Measurements from ENCODE around the gene OSGEP.

The OSGEP gene

DNA sequence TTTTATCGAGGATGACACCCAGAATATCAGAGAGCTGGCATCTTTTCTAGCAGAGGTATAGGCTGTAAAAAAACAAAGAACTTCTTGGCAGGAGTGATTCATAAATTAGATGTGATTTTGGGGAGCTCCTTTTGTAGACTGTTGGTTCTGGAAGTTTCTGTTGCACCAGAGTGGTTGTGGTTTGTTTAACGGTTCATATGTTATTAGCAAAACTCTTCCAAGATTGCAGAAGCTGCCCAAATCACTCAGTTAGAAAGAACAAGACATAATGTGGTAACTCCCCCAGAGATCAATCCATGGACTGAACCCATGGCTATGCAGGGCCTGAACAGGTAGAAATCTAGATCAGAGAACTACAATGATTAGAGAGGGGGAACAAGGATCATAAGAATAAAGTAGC is 44.0 kb upstream of the OSGEP start:
- ChIA-PET CTCF (no interaction called here), POLR2A (interaction anchor here (1.2 kb wide), 1 partner anchor 36 kb away, joined by 6 read pairs; no protein-coding TSS in a partner anchor)
- TF ChIP-seq SUZ12 (IDR thresholded peaks at IDR 0.05) (no peak), FOXM1 (IDR thresholded peaks at IDR 0.05; ENCODE audit: borderline replicate concordance) (no peak), NFRKB (IDR thresholded peaks at IDR 0.05) (no peak), L3MBTL2 (conservative IDR thresholded peaks at IDR 0.05) (no peak), LEF1 (IDR thresholded peaks at IDR 0.05; ENCODE audit: borderline replicate concordance) (no peak), ZNF384 (IDR thresholded peaks at IDR 0.05) (no peak), FOXA1 (IDR thresholded peaks at IDR 0.05) (no peak), CTBP1 (IDR thresholded peaks at IDR 0.05; ENCODE audit: borderline replicate concordance) (no peak), BHLHE40 (IDR thresholded peaks at IDR 0.05; ENCODE audit: borderline replicate concordance) (no peak), ELF4 (IDR thresholded peaks at IDR 0.05) (no peak), HDGF (IDR thresholded peaks at IDR 0.05; ENCODE audit: borderline replicate concordance) (no peak), TARDBP (IDR thresholded peaks at IDR 0.05) (no peak), FOXK2 (IDR thresholded peaks at IDR 0.05) (no peak), ARNT (IDR thresholded peaks at IDR 0.05) (no peak), SP1 (IDR thresholded peaks at IDR 0.05) (no peak)
- TF ChIP-seq, protein P1, sequence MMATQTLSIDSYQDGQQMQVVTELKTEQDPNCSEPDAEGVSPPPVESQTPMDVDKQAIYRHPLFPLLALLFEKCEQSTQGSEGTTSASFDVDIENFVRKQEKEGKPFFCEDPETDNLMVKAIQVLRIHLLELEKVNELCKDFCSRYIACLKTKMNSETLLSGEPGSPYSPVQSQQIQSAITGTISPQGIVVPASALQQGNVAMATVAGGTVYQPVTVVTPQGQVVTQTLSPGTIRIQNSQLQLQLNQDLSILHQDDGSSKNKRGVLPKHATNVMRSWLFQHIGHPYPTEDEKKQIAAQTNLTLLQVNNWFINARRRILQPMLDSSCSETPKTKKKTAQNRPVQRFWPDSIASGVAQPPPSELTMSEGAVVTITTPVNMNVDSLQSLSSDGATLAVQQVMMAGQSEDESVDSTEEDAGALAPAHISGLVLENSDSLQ (IDR thresholded peaks at IDR 0.05): no peak
- DNase-seq (ENCODE audit: extremely low spot score): no peak

DNA sequence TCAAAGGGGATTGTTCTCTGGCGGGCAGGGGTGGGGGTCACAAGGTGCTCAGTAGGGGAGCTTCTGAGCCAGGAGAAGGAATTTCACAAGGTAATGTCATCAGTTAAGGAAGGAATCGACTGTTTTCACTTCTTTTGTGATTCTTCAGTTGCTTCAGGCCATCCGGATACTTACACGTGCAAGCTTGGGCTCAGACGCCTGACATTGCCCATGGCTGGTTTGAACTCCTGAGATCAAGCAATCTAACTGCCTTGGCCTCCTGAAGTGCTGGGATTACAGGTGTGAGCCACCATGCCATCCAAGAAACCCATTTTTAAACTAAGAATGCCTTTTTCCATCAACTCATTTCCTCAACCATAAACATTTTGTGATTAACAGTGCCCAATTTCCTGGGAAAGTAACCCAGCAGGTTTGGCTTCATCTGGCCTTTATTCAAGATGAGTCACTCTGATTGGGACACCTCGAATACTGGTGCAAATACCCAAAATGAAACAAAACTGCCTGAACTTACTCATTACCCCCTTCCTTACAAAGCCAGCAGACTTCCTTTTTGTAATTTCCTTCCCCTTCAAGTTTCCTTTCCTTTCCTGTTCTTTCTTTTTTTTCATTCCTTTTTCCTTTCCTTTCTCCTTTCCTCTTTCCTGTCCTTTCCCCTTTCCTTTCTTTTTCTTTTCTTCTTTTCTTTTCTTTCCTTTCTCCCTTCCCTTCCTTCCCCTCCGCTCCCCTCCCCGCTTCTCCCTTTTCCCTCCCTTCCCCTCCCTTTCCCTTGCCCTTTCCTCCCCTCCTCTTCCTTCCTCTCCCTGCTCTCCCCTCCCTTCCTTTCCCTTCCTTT is 40.5 kb upstream of the OSGEP start:
- no peak for DNase-seq (ENCODE audit: extremely low spot score)
- TF ChIP-seq FOXM1 (IDR thresholded peaks at IDR 0.05; ENCODE audit: borderline replicate concordance) (no peak), SP1 (IDR thresholded peaks at IDR 0.05) (no peak), SUZ12 (IDR thresholded peaks at IDR 0.05) (no peak), HDGF (IDR thresholded peaks at IDR 0.05; ENCODE audit: borderline replicate concordance) (no peak), FOXA1 (IDR thresholded peaks at IDR 0.05) (no peak), LEF1 (IDR thresholded peaks at IDR 0.05; ENCODE audit: borderline replicate concordance) (no peak), L3MBTL2 (conservative IDR thresholded peaks at IDR 0.05) (no peak), CTBP1 (IDR thresholded peaks at IDR 0.05; ENCODE audit: borderline replicate concordance) (no peak), NFRKB (IDR thresholded peaks at IDR 0.05) (no peak), FOXK2 (IDR thresholded peaks at IDR 0.05) (no peak), BHLHE40 (IDR thresholded peaks at IDR 0.05; ENCODE audit: borderline replicate concordance) (no peak), TARDBP (IDR thresholded peaks at IDR 0.05) (no peak), ARNT (IDR thresholded peaks at IDR 0.05) (no peak), ELF4 (IDR thresholded peaks at IDR 0.05) (no peak), ZNF384 (IDR thresholded peaks at IDR 0.05) (no peak)
- TF ChIP-seq, protein P1 (IDR thresholded peaks at IDR 0.05): no peak
- ChIA-PET CTCF (no interaction called here), POLR2A (interaction anchor here (1.7 kb wide), 1 partner anchor 26 kb away, joined by 4 read pairs; the partner anchor contains the start of gene PNP)

DNA sequence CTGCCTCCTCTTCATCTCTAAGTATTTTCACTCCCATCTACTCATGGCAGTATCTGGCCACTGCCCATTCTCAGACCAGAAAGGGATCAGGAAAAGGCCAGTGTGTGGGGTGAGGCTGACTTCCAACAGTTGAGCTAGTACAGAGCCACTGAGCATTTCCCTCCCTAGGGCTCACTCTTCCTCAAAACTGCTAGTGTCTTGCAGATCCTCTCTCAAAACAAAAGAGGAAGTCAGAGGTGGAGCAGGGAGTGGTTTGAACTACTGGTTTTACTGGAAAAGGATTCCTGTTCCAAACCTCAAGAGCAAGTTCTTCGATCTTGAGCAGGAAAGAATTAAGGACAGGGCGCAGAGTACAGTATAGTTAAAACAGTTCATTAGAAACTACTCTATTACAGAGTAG is 39.0 kb upstream of the OSGEP start:
- ChIA-PET CTCF (interaction anchor here (0.7 kb wide), 1 partner anchor 150 kb away, joined by 3 read pairs; the partner anchor contains the start of gene PARP2), POLR2A (no interaction called here)
- TF ChIP-seq ZNF384 (IDR thresholded peaks at IDR 0.05) (no peak), FOXM1 (IDR thresholded peaks at IDR 0.05; ENCODE audit: borderline replicate concordance) (no peak), CTBP1 (IDR thresholded peaks at IDR 0.05; ENCODE audit: borderline replicate concordance) (no peak), BHLHE40 (IDR thresholded peaks at IDR 0.05; ENCODE audit: borderline replicate concordance) (no peak), SP1 (IDR thresholded peaks at IDR 0.05) (no peak), TARDBP (IDR thresholded peaks at IDR 0.05) (no peak), FOXA1 (IDR thresholded peaks at IDR 0.05) (no peak), L3MBTL2 (conservative IDR thresholded peaks at IDR 0.05) (no peak), ELF4 (IDR thresholded peaks at IDR 0.05) (no peak), LEF1 (IDR thresholded peaks at IDR 0.05; ENCODE audit: borderline replicate concordance) (no peak), HDGF (IDR thresholded peaks at IDR 0.05; ENCODE audit: borderline replicate concordance) (no peak), SUZ12 (IDR thresholded peaks at IDR 0.05) (no peak), NFRKB (IDR thresholded peaks at IDR 0.05) (no peak)
- TF ChIP-seq, protein P1 (IDR thresholded peaks at IDR 0.05): no peak
- DNase-seq (ENCODE audit: extremely low spot score): no peak

DNA sequence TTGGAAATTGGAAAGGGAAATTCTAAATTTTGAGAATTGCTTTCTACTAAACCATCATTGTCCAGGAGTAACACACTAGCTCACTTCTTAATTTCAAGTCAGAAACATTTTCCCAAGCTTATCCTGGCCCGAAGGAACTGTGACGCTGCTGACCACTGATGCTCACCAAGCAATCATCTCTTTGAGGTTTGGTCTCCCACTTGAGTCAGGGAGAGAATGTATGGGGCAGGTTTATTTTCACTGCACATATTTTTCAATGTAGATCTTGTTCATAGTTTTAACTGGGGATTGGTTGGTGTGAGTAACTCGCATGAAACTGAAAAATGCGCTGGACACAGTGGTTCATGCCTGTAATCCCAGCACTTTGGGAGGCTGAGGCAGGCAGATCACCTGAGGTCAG is 37.9 kb upstream of the OSGEP start:
- POLR2A ChIA-PET: no interaction called here
- TF ChIP-seq TARDBP (IDR thresholded peaks at IDR 0.05): no peak
- TF ChIP-seq L3MBTL2 (conservative IDR thresholded peaks at IDR 0.05): no peak
- TF ChIP-seq CTBP1 (IDR thresholded peaks at IDR 0.05; ENCODE audit: borderline replicate concordance): no peak
- no peak for TF ChIP-seq ZNF384 (IDR thresholded peaks at IDR 0.05)
- no peak for TF ChIP-seq NFRKB (IDR thresholded peaks at IDR 0.05)
- no peak for TF ChIP-seq SUZ12 (IDR thresholded peaks at IDR 0.05)
- no peak for TF ChIP-seq FOXK2 (IDR thresholded peaks at IDR 0.05)
- no peak for TF ChIP-seq HDGF (IDR thresholded peaks at IDR 0.05; ENCODE audit: borderline replicate concordance)
- TF ChIP-seq BHLHE40 (IDR thresholded peaks at IDR 0.05; ENCODE audit: borderline replicate concordance): no peak
- TF ChIP-seq, protein P1 (IDR thresholded peaks at IDR 0.05): no peak
- no peak for TF ChIP-seq FOXM1 (IDR thresholded peaks at IDR 0.05; ENCODE audit: borderline replicate concordance)
- no peak for TF ChIP-seq LEF1 (IDR thresholded peaks at IDR 0.05; ENCODE audit: borderline replicate concordance)
- no peak for TF ChIP-seq FOXA1 (IDR thresholded peaks at IDR 0.05)
- no peak for TF ChIP-seq ELF4 (IDR thresholded peaks at IDR 0.05)
- TF ChIP-seq SP1 (IDR thresholded peaks at IDR 0.05): no peak
- TF ChIP-seq ARNT (IDR thresholded peaks at IDR 0.05): no peak
- CTCF ChIA-PET: no interaction called here
- DNase-seq (ENCODE audit: extremely low spot score): no peak
